K562 (cell line): ENCODE measurements around the gene ZNF154. TPM values are rescaled to one million over a fixed set of nuclear protein-coding genes. Genes with fewer than 3 reads are reported as not detected.

Source experiments
- ATAC-seq: fragments of 200-7000 bp; cut with Tn5 transposase; 3 replicates; pipeline ENCODE4 v1.9.1; 2020; ENCODE audit warnings: moderate library complexity
- BruUV-seq: library from RNA; stranded (reverse); fragments of 400-500 nt; replicated peaks from 2 replicates; lab custom pipeline; 2021; lab: Mats Ljungman, UMichigan
- CTCF ChIA-PET: fragments of 300-600 bp; formaldehyde crosslinking; extraction: SDS; loops from one replicate; lab custom pipeline; 2021; ENCODE audit warnings: low intra/inter-chr PET ratio; lab: Yijun Ruan, JAX
- POLR2A ChIA-PET: fragments of 300-600, 350-650 bp; sonication (Branson Sonifier 250); formaldehyde crosslinking; extraction: SDS; loops from one replicate; lab custom pipeline; 2021; ENCODE audit warnings: antibody characterized with exemption, inconsistent platforms; lab: Yijun Ruan, JAX
- DNase-seq, 4 experiments: peaks; one replicate each; pipeline versions ENCODE4 v3.0.0 to v3.0.0-alpha.2; 2011 to 2018; ENCODE audit warnings: low spot score in 3 of 4, mixed read lengths in 3 of 4; ENCODE audit errors: extremely low read depth in 1 of 4
- FAIRE-seq: peaks from 2 replicates; lab custom pipeline; 2011; peaks lifted over from hg19 to GRCh38; lab: Jason Lieb, UNC
- H2AFZ ChIP-seq: 2 replicates; pipeline ENCODE4 v1.6.0; 2011; ENCODE audit warnings: low read depth, low read length, control low read depth, inconsistent platforms
- H3K27ac ChIP-seq: fragments of 200-600 bp; 3 replicates; pipeline ENCODE4 v1.8.0; 2011; ENCODE audit warnings: low read depth, mild to moderate bottlenecking, control low read depth, inconsistent platforms, low read length, moderate library complexity, mixed read lengths; ENCODE audit errors: extremely low read depth
- H3K27me3 ChIP-seq, 2 experiments: fragments of 300-600 bp in 1 of 2; 2 replicates in 1 of 2; 3 replicates in 1 of 2; pipeline versions ENCODE4 v1.6.0 to v1.8.0; 2011; ENCODE audit warnings: inconsistent platforms in 2 of 2, low read length in 2 of 2, mild to moderate bottlenecking in 1 of 2, mixed read lengths in 1 of 2, moderate library complexity in 1 of 2; ENCODE audit not compliant: control insufficient read depth in 2 of 2, insufficient read depth in 2 of 2
- H3K36me3 ChIP-seq: fragments of 300-600 bp; 3 replicates; pipeline ENCODE4 v1.8.0; 2011; ENCODE audit warnings: mild to moderate bottlenecking, low read length, inconsistent platforms; ENCODE audit not compliant: control insufficient read depth, insufficient read depth
- H3K4me1 ChIP-seq, 2 experiments: fragments of 200-600 bp in 1 of 2; replicated peaks in 1 of 2; 2 replicates in 1 of 2; 3 replicates in 1 of 2; pipeline versions ENCODE4 v1.5.1 to v1.8.0; 2011; ENCODE audit warnings: inconsistent platforms in 2 of 2, low read length in 2 of 2, mild to moderate bottlenecking in 1 of 2, mixed read lengths in 1 of 2, moderate library complexity in 1 of 2; ENCODE audit not compliant: control insufficient read depth in 2 of 2, insufficient read depth in 2 of 2
- H3K4me2 ChIP-seq: 2 replicates; pipeline ENCODE4 v1.6.1; 2011; ENCODE audit warnings: low read length, control low read depth, inconsistent platforms, mixed read lengths; ENCODE audit not compliant: insufficient read depth
- H3K4me3 ChIP-seq: fragments of 200-600 bp; sonication (generic), shearing (Covaris generic); 2 replicates; pipeline ENCODE4 v1.5.1; 2016; ENCODE audit warnings: control low read depth, inconsistent platforms
- H3K79me2 ChIP-seq: fragments of 200-600 bp; 3 replicates; pipeline ENCODE4 v1.8.0; 2011; ENCODE audit warnings: low read length, inconsistent platforms; ENCODE audit not compliant: control insufficient read depth, insufficient read depth
- H3K9ac ChIP-seq, 2 experiments: 2 replicates each; pipeline versions ENCODE4 v1.6.0 to v1.6.1; 2011; ENCODE audit warnings: low read depth in 2 of 2, low read length in 2 of 2, control low read depth in 1 of 2, inconsistent platforms in 1 of 2, mild to moderate bottlenecking in 1 of 2, mixed read lengths in 1 of 2; ENCODE audit not compliant: insufficient read depth in 1 of 2
- H3K9me1 ChIP-seq: one replicate; pipeline ENCODE4 v1.6.0; 2011; ENCODE audit warnings: inconsistent platforms, mild to moderate bottlenecking, low read length, moderate library complexity; ENCODE audit not compliant: control insufficient read depth, insufficient read depth
- H3K9me3 ChIP-seq: replicated peaks from 2 replicates; pipeline ENCODE4 v1.5.1; 2011; ENCODE audit warnings: low read depth, low read length, inconsistent platforms; ENCODE audit not compliant: control insufficient read depth, insufficient read depth
- H4K20me1 ChIP-seq: replicated peaks from 2 replicates; pipeline ENCODE4 v1.6.1; 2011; ENCODE audit warnings: low read length, inconsistent platforms, mixed read lengths; ENCODE audit not compliant: control insufficient read depth, insufficient read depth
- AFF1 ChIP-seq, 2 experiments: fragments of 450-650 bp; IDR thresholded peaks; 2 replicates each; pipeline ENCODE4 v1.6.1; 2018; ENCODE audit warnings: mild to moderate bottlenecking in 2 of 2, low read depth in 1 of 2; ENCODE audit not compliant: partially characterized antibody in 2 of 2
- CXXC5 ChIP-seq: fragments of 250-450 bp; sonication (Bioruptor Pico); IDR thresholded peaks from 2 replicates; pipeline ENCODE4 v1.8.0; 2022; ENCODE audit warnings: inconsistent platforms, mild to moderate bottlenecking, moderate library complexity
- DMBX1 ChIP-seq: fragments of 250-450 bp; sonication (Bioruptor Pico); IDR thresholded peaks from 2 replicates; pipeline ENCODE4 v1.8.0; 2022; ENCODE audit warnings: inconsistent platforms, mild to moderate bottlenecking, moderate library complexity, borderline replicate concordance
- E2F4 ChIP-seq: sonication (generic); formaldehyde crosslinking; IDR thresholded peaks from 2 replicates; pipeline ENCODE4 v1.8.0; 2022; ENCODE audit warnings: mild to moderate bottlenecking, low read depth, missing genetic modification reagents
- E2F6 ChIP-seq, 2 experiments: IDR thresholded peaks; 2 replicates each; pipeline ENCODE4 v1.6.1; 2011; ENCODE audit warnings: borderline replicate concordance in 1 of 2, control low read depth in 1 of 2, low read depth in 1 of 2, low read length in 1 of 2, mild to moderate bottlenecking in 1 of 2, mixed read lengths in 1 of 2, moderate library complexity in 1 of 2; ENCODE audit not compliant: insufficient read depth in 1 of 2, insufficient read length in 1 of 2, poor library complexity in 1 of 2, severe bottlenecking in 1 of 2; ENCODE audit errors: extremely low read depth in 1 of 2
- PCBP1 ChIP-seq: fragments of 200-400 bp; formaldehyde crosslinking; IDR thresholded peaks from 2 replicates; pipeline ENCODE4 v1.6.1; 2018; ENCODE audit warnings: mild to moderate bottlenecking, low read depth, low read length; ENCODE audit not compliant: poor library complexity, severe bottlenecking
- POLR2G ChIP-seq: fragments of 200-400 bp; formaldehyde crosslinking; IDR thresholded peaks from 2 replicates; pipeline ENCODE4 v1.6.1; 2017; ENCODE audit warnings: low read depth, mild to moderate bottlenecking, antibody characterized with exemption, low read length, moderate library complexity
- UBTF ChIP-seq, 2 experiments: IDR thresholded peaks; 2 replicates each; pipeline ENCODE4 v1.6.1; 2012; ENCODE audit warnings: improper control_type of control experiment in 2 of 2, low read depth in 2 of 2, low read length in 2 of 2, borderline replicate concordance in 1 of 2
- WGBS: fragments of 100-300 bp; shearing (Covaris generic); methylation state at CpG from one replicate; pipeline ENCODE4 v1.1.6; 2016; ENCODE audit warnings: low coverage, mixed read lengths; ENCODE audit not compliant: insufficient coverage; ENCODE audit errors: missing lambda C conversion rate; 5-methylcytosine and 5-hydroxymethylcytosine counted together
- in situ Hi-C: fragments of 300-500 bp; cut with MboI; formaldehyde crosslinking; loops from 4 replicates; pipeline ENCODE4 v1.15.0; 2018; ENCODE audit warnings: inconsistent platforms, mixed read lengths
- intact Hi-C: fragments of 100-400 bp; cut with micrococcal nuclease; formaldehyde crosslinking; loops from 2 replicates; pipeline ENCODE4 v1.14.2; 2022
- polyA plus RNA-seq, 8 experiments: library from polyadenylated mRNA; depleted of rRNA in 4 of 8; stranded (reverse) in 5 of 8; unstranded in 3 of 8; fragments of >200 nt; fragmentation: Nextera tagmentation in 2 of 8; fragmentation: Illumina TruSeq in 1 of 8; extraction: Ambion mirVana in 2 of 8; extraction: Trizol in 1 of 8; gene quantifications; 2 replicates each; pipeline versions ENCODE4 v1.2.1 to v1.2.3, GENCODE V29; 2011 to 2014; ENCODE audit warnings: inconsistent platforms in 1 of 8, missing spikeins in 1 of 8
- total RNA-seq, 7 experiments: library from RNA; depleted of rRNA in 6 of 7; stranded (reverse); fragments of >200 nt in 6 of 7; fragmentation: Illumina TruSeq in 2 of 7; extraction: Trizol in 2 of 7; gene quantifications; 2 replicates each; pipeline versions ENCODE4 v1.2.1 to v1.2.3, GENCODE V29; 2011 to 2021; ENCODE audit warnings: low replicate concordance in 1 of 7

The ZNF154 gene
- total and polyA plus RNA-seq, 9 of the 15 experiments (the other 6 are each of a cell fraction or from before 2014, with no cell fraction given): 0.06 to 0.11 (median 0.07) TPM; not detected in 6

GRCh38 chr19:57664269-57665127, 44.5 kb downstream of the ZNF154 start:
- intact Hi-C loops (no loop called here), in situ Hi-C loops (no loop called here)
- BruUV-seq: no TSS peak
- H3K9me1 ChIP-seq: no peaks in the 10 kb centered on the region
- peaks cover 12 to 20% of the 10 kb centered on the region in 2 experiments for H3K27me3 ChIP-seq
- H3K36me3 ChIP-seq: no peaks in the 10 kb centered on the region
- no peak for FAIRE-seq
- peak overlapping the region; percentile 37 for H3K4me3 ChIP-seq
- H3K9ac ChIP-seq: peak overlapping the region in 1 of 2 experiments; percentile 76; a peak in 1 of 4 replicates
- ATAC-seq: peak; percentile 93
- DNase-seq: peak; percentile 52 to 65 (median 56)
- no peaks in the 10 kb centered on the region for H3K9me3 ChIP-seq
- ChIA-PET CTCF (no interaction called here), POLR2A (interaction anchor here (1.0 to 1.1 kb wide), 2 partner anchors 17 to 20 kb away, joined by 4 to 6 read pairs; partner anchors contain the start of gene ZNF551)
- no peaks in the 10 kb centered on the region for H3K79me2 ChIP-seq
- 9% methylated on average over 43 of the region's 64 CpGs for WGBS
- peak overlapping the region; percentile 70 for H2AFZ ChIP-seq
- H4K20me1 ChIP-seq: no peaks in the 10 kb centered on the region
- peak overlapping the region; percentile 69 for H3K4me2 ChIP-seq
- peaks cover 0 to 8% of the 10 kb centered on the region in 2 experiments; a peak in 3 of 5 replicates for H3K4me1 ChIP-seq
- H3K27ac ChIP-seq: no peak overlapping the region
- TF ChIP-seq CXXC5: peak; percentile 58; the same call in 1 of the 2 replicates
- no peak for TF ChIP-seq DMBX1
- TF ChIP-seq E2F6 (IDR thresholded peaks at IDR 0.05; ENCODE audit: borderline replicate concordance in 1 of 2, extremely low read depth in 1 of 2, insufficient read depth in 1 of 2, insufficient read length in 1 of 2, low read depth in 1 of 2, low read length in 1 of 2, poor library complexity in 1 of 2, severe bottlenecking in 1 of 2): peak; percentile 23 to 86
- no peak for TF ChIP-seq AFF1 (IDR thresholded peaks at IDR 0.05; ENCODE audit: low read depth in 1 of 2, partially characterized antibody in 2 of 2)
- TF ChIP-seq E2F4 (CRISPR knock-in tag): no peak
- TF ChIP-seq UBTF (IDR thresholded peaks at IDR 0.05; ENCODE audit: borderline replicate concordance in 1 of 2, low read depth in 2 of 2, low read length in 2 of 2): 0 out of 4 replicates have a peak, but pooled peaks of 1 of the 2 experiments have one; percentile 28
- TF ChIP-seq PCBP1: peak; percentile 74
- peak; percentile 34; the same call in 1 of the 2 replicates for TF ChIP-seq POLR2G
